Chondrocyte (in vitro differentiated cells): ENCODE results near the gene PRKRIP1. TPM values are rescaled to one million over a fixed set of nuclear protein-coding genes. Genes with fewer than 3 reads are reported as not detected.
A peak's percentile ranks its signal among the peaks of the same experiment; 100 is the strongest.

Experiments
- DNase-seq: peaks from one replicate; pipeline ENCODE4 v3.0.0; 2021; ENCODE audit warnings: mixed read lengths, low spot score
- H3K27ac Mint-ChIP-seq: one replicate; pipeline ENCODE4 v1.8.0; 2021; ENCODE audit warnings: mild to moderate bottlenecking, moderate library complexity, mixed read lengths; ENCODE audit not compliant: unreplicated experiment
- H3K27me3 Mint-ChIP-seq: 2 replicates; pipeline ENCODE4 v1.8.0; 2021; ENCODE audit warnings: low read depth, mixed read lengths
- H3K36me3 Mint-ChIP-seq: 2 replicates; pipeline ENCODE4 v1.8.0; 2021; ENCODE audit warnings: low read depth, mixed read lengths
- H3K4me1 Mint-ChIP-seq: 2 replicates; pipeline ENCODE4 v1.8.0; 2021; ENCODE audit warnings: low read depth, mild to moderate bottlenecking, mixed read lengths
- H3K4me3 Mint-ChIP-seq: one replicate; pipeline ENCODE4 v1.8.0; 2021; ENCODE audit warnings: mild to moderate bottlenecking, moderate library complexity, mixed read lengths; ENCODE audit not compliant: unreplicated experiment
- H3K9me3 Mint-ChIP-seq: 2 replicates; pipeline ENCODE4 v1.8.0; 2021; ENCODE audit warnings: low read depth, mixed read lengths
- total RNA-seq: library from RNA; stranded (reverse); gene quantifications from 3 replicates; pipeline ENCODE4 v1.2.1, GENCODE V29; 2021
- TF ChIP-seq, protein P1 (sequence below): fragments of 200-600 bp; sonication (generic); IDR thresholded peaks from 2 replicates; pipeline ENCODE4 v1.5.0; 2021; ENCODE audit warnings: antibody characterized with exemption, mild to moderate bottlenecking, moderate library complexity

The PRKRIP1 gene
- total RNA-seq, 1 donor from 2014 or later = 25.5 TPM

DNA sequence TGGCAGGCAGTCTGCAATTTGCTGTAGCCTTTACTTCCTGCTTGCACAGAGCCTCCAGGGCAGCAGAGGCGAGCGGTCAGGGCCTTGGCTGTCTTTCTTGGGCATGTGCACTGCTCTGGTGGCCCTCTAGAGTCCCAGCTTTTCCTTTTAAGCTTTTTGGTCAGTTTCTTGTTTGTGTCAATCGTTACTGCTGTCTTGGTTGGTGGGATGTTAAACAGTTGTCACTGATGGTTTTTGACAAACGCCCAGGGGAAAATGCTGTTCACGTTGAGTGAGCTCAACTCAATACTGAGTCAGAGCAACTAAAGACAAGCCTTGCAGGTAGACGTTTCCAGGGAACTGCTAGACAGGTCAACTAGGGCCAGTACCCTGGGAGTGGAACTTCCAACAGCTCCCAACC, 14.0 kb downstream of the PRKRIP1 start:
- no peak overlapping the region for H3K4me3 Mint-ChIP-seq
- no peaks in the 10 kb centered on the region for H3K27me3 Mint-ChIP-seq
- H3K27ac Mint-ChIP-seq = no peak overlapping the region
- no peaks in the 10 kb centered on the region for H3K9me3 Mint-ChIP-seq
- H3K36me3 Mint-ChIP-seq = peaks cover 46% of the 10 kb centered on the region
- no peak for DNase-seq
- TF ChIP-seq, protein P1, sequence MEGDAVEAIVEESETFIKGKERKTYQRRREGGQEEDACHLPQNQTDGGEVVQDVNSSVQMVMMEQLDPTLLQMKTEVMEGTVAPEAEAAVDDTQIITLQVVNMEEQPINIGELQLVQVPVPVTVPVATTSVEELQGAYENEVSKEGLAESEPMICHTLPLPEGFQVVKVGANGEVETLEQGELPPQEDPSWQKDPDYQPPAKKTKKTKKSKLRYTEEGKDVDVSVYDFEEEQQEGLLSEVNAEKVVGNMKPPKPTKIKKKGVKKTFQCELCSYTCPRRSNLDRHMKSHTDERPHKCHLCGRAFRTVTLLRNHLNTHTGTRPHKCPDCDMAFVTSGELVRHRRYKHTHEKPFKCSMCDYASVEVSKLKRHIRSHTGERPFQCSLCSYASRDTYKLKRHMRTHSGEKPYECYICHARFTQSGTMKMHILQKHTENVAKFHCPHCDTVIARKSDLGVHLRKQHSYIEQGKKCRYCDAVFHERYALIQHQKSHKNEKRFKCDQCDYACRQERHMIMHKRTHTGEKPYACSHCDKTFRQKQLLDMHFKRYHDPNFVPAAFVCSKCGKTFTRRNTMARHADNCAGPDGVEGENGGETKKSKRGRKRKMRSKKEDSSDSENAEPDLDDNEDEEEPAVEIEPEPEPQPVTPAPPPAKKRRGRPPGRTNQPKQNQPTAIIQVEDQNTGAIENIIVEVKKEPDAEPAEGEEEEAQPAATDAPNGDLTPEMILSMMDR = no peak
- H3K4me1 Mint-ChIP-seq = no peaks in the 10 kb centered on the region

DNA sequence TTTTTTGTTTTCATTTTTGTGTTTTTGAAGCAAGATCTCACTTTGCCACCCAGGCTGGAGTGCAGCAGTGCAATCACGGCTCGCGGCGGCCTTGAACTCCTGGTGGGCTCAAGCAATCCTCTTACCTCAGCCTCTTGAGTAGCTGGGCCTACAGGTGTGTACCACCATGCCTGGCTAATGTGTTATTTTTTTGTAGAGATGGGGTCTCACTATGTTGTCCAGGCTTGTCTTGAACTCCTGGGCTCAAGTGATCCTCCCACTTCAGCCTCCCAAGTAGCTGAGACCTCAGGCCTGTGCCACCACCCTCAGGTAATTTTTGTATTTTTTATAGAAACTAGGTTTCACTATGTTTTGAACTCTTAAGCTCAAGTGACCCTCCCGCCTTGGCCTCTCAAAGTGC, 14.8 kb downstream of the PRKRIP1 start:
- TF ChIP-seq, protein P1 = no peak
- Mint-ChIP-seq H3K36me3 (peaks cover 43% of the 10 kb centered on the region), H3K27ac (no peak overlapping the region)

DNA sequence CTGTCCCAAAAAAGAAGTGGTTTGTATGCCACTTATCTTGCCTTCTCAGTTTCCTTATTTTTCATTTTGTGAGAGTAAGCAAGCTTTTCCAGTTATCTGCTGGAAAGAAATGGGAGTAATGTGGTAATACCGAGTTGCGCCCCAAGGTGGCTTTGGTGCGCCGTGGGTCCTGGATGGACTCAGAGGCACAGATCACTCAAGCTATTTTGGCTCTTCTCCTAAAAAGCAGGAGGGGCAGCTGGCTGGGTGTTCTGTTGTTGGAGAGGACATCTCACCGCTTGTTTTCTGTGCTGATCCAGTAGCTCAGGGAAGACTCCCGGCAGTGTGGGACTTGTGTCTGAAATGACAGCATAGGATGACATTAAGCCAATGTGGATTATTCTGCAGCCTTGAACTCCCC, 16.4 kb downstream of the PRKRIP1 start:
- peaks cover 45% of the 10 kb centered on the region for H3K36me3 Mint-ChIP-seq
- DNase-seq = no peak

More for the DNA sequence above, 14.8 kb downstream of the PRKRIP1 start:
- Mint-ChIP-seq H3K4me3 (no peak overlapping the region), H3K9me3 (no peaks in the 10 kb centered on the region), H3K27me3 (no peaks in the 10 kb centered on the region), H3K4me1 (no peaks in the 10 kb centered on the region)
- no peak for DNase-seq

DNA sequence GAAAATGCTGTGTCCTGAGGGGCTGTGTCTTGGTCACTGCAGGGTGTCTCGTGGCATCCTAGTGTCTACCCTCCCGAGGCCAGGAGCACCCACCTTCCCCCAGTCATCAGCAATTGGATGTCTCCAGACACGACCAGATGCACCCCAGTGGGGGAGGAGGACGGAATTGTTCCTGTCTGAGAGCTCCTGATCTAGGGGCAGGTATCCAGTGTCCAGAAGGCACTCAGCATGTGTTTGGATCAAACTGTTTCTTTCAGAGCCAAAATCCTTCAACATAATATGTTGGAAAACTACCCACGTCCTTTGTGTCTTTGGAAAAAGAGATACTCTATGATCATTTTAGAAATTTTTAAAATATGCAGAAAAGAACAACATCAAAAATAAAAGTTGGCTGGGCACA, 16.9 kb downstream of the PRKRIP1 start:
- Mint-ChIP-seq H3K27ac (no peak overlapping the region), H3K9me3 (no peaks in the 10 kb centered on the region), H3K36me3 (peaks cover 40% of the 10 kb centered on the region), H3K27me3 (no peaks in the 10 kb centered on the region), H3K4me1 (no peaks in the 10 kb centered on the region), H3K4me3 (no peak overlapping the region)
- DNase-seq = no peak
- TF ChIP-seq, protein P1 = no peak

More for the DNA sequence above, 16.4 kb downstream of the PRKRIP1 start:
- TF ChIP-seq, protein P1 = peak; percentile 65
- Mint-ChIP-seq H3K27ac (no peak overlapping the region), H3K27me3 (no peaks in the 10 kb centered on the region), H3K4me3 (no peak overlapping the region), H3K9me3 (no peaks in the 10 kb centered on the region), H3K4me1 (no peaks in the 10 kb centered on the region)

DNA sequence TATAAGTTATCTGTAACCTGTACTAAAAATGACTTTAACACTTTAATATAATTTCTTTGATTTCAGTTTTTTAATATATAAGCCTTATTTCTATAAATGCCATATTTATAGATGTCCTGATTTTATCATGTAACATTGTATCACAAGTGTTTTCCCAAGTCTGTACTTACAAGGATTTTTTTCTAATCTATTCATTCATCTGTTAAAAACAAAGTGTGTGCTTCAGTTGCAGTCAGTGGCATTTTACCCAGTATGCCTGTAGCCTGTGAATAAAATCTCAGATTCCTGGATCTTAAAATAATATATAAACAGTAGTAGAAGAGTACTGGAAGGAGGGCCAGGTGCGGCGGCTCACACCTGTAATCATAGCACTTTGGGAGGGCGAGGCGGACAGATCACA, 17.4 kb downstream of the PRKRIP1 start:
- Mint-ChIP-seq H3K36me3 (peaks cover 35% of the 10 kb centered on the region), H3K4me1 (no peaks in the 10 kb centered on the region), H3K4me3 (no peak overlapping the region), H3K9me3 (no peaks in the 10 kb centered on the region), H3K27me3 (no peaks in the 10 kb centered on the region), H3K27ac (no peak overlapping the region)
- DNase-seq = no peak
- TF ChIP-seq, protein P1 = no peak
